K562 (cell line): ENCODE measurements around the gene PMP22.

Source experiments
- CBFA2T2 ChIP-seq: fragments of 450-650 bp; conservative IDR thresholded peaks from 2 replicates; pipeline ENCODE4 v1.6.1; 2017; ENCODE audit warnings: mild to moderate bottlenecking
- GABPA ChIP-seq: fragments of 200-800 bp; sonication (Bioruptor generic); conservative IDR thresholded peaks from 2 replicates; pipeline ENCODE4 v1.6.1; 2016; ENCODE audit warnings: low read depth, missing genetic modification characterization, missing compliant biosample characterization
- KLF16 ChIP-seq: IDR thresholded peaks from 2 replicates; pipeline ENCODE4 v1.6.1; 2016; ENCODE audit warnings: antibody characterized with exemption
- REST ChIP-seq, 2 experiments: fragments of 450-650 bp; formaldehyde crosslinking in 1 of 2; IDR thresholded peaks; 2 replicates each; pipeline versions ENCODE4 v1.4.0 to v1.6.1; 2014 to 2020; ENCODE audit warnings: mild to moderate bottlenecking in 2 of 2, borderline replicate concordance in 1 of 2, low read depth in 1 of 2
- THAP7 ChIP-seq: fragments of 250-450 bp; sonication (Bioruptor Pico); IDR thresholded peaks from 2 replicates; pipeline ENCODE4 v1.5.0; 2021

- TF ChIP-seq THAP7 (CRISPR knock-in tag) = no peak
- TF ChIP-seq GABPA (tag) = no peak
- TF ChIP-seq REST (IDR thresholded peaks at IDR 0.05; ENCODE audit: borderline replicate concordance) = no peak
- no peak for TF ChIP-seq REST (CRISPR knock-in tag; IDR thresholded peaks at IDR 0.05; ENCODE audit: low read depth)
- TF ChIP-seq KLF16 = no peak
- no peak for TF ChIP-seq CBFA2T2
Observed at GRCh38 chr17:15270628-15271381, 5.7 kb upstream of the PMP22 start.
